GM12872 (cell line): ENCODE data around the gene ELFN2.

ENCODE experiments used
- CTCF ChIP-seq: IDR thresholded peaks from 3 replicates; pipeline ENCODE4 v1.5.1; 2011; ENCODE audit warnings: low read depth, mild to moderate bottlenecking, low read length, moderate library complexity; ENCODE audit not compliant: insufficient read depth

ELFN2 gene

GRCh38 chr22:37377927-37378326 is 49.4 kb downstream of the ELFN2 start:
- no peak for TF ChIP-seq CTCF

GRCh38 chr22:37377138-37377537 is 50.1 kb downstream of the ELFN2 start:
- no peak for TF ChIP-seq CTCF

GRCh38 chr22:37376643-37377042 is 50.6 kb downstream of the ELFN2 start:
- TF ChIP-seq CTCF: no peak

GRCh38 chr22:37375801-37376200 is 51.5 kb downstream of the ELFN2 start:
- no peak for TF ChIP-seq CTCF

- no peak for TF ChIP-seq CTCF
Measured at GRCh38 chr22:37374571-37374970, 52.7 kb downstream of the ELFN2 start.

- TF ChIP-seq CTCF: no peak
Measured at GRCh38 chr22:37373451-37373850, 53.8 kb downstream of the ELFN2 start.

- TF ChIP-seq CTCF: no peak
Measured at GRCh38 chr22:37371911-37372310, 55.4 kb downstream of the ELFN2 start.

GRCh38 chr22:37371491-37371890 is 55.8 kb downstream of the ELFN2 start:
- TF ChIP-seq CTCF: no peak
